ENCODE measurements around the gene MIER3. TPM values are rescaled to one million over a fixed set of nuclear protein-coding genes. Genes with fewer than 3 reads are reported as not detected.

The MIER3 gene
- total and polyA plus RNA-seq, 9 of the 15 experiments (the other 6 are each of a cell fraction or from before 2014, with no cell fraction given): 4.1 to 29.3 (median 13.0) TPM

DNA sequence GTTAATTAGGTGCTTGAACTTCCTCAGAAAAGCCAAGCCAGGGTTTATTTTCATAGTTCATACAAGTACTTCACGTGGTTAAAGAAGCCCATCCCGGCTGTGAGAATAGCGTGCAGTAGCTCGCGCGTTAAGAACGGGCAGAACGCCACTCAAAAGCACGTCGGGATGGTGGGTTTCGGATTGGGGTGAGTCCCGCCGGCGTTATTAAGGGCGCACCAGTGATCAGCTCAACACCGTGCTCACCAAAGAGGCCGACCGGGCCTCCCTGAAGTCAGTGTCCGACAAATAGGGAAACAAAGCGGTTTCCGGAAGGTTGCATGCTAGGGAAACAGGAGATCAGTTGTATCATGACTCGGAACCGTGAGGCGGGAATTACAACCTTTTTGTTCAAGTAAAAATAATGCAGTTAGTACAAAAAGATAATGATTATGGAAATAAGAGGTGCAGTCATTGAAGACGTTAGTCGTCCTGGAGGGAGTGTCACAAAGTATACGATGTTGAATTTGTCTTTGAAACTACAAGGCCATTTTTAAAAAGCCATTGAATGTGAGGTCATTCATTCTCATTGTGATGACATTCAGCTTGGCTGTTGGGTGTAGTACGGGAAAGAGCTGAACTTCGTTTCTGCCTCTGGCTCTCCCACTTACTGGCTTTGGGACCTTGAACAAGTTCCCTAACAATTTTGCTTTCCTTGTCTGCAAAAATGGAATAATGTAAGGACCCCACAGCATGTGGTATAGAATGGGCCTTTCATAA is 41.5 kb downstream of the MIER3 start (continued):
- TF ChIP-seq, protein P1, sequence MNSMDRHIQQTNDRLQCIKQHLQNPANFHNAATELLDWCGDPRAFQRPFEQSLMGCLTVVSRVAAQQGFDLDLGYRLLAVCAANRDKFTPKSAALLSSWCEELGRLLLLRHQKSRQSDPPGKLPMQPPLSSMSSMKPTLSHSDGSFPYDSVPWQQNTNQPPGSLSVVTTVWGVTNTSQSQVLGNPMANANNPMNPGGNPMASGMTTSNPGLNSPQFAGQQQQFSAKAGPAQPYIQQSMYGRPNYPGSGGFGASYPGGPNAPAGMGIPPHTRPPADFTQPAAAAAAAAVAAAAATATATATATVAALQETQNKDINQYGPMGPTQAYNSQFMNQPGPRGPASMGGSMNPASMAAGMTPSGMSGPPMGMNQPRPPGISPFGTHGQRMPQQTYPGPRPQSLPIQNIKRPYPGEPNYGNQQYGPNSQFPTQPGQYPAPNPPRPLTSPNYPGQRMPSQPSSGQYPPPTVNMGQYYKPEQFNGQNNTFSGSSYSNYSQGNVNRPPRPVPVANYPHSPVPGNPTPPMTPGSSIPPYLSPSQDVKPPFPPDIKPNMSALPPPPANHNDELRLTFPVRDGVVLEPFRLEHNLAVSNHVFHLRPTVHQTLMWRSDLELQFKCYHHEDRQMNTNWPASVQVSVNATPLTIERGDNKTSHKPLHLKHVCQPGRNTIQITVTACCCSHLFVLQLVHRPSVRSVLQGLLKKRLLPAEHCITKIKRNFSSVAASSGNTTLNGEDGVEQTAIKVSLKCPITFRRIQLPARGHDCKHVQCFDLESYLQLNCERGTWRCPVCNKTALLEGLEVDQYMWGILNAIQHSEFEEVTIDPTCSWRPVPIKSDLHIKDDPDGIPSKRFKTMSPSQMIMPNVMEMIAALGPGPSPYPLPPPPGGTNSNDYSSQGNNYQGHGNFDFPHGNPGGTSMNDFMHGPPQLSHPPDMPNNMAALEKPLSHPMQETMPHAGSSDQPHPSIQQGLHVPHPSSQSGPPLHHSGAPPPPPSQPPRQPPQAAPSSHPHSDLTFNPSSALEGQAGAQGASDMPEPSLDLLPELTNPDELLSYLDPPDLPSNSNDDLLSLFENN (IDR thresholded peaks at IDR 0.05; ENCODE audit: low read depth in 2 of 2, low read length in 2 of 2): no peak
- TF ChIP-seq SRSF7 (optimal IDR thresholded peaks at IDR 0.05; ENCODE audit: low read depth, low read length): no peak
- TF ChIP-seq, protein P2, sequence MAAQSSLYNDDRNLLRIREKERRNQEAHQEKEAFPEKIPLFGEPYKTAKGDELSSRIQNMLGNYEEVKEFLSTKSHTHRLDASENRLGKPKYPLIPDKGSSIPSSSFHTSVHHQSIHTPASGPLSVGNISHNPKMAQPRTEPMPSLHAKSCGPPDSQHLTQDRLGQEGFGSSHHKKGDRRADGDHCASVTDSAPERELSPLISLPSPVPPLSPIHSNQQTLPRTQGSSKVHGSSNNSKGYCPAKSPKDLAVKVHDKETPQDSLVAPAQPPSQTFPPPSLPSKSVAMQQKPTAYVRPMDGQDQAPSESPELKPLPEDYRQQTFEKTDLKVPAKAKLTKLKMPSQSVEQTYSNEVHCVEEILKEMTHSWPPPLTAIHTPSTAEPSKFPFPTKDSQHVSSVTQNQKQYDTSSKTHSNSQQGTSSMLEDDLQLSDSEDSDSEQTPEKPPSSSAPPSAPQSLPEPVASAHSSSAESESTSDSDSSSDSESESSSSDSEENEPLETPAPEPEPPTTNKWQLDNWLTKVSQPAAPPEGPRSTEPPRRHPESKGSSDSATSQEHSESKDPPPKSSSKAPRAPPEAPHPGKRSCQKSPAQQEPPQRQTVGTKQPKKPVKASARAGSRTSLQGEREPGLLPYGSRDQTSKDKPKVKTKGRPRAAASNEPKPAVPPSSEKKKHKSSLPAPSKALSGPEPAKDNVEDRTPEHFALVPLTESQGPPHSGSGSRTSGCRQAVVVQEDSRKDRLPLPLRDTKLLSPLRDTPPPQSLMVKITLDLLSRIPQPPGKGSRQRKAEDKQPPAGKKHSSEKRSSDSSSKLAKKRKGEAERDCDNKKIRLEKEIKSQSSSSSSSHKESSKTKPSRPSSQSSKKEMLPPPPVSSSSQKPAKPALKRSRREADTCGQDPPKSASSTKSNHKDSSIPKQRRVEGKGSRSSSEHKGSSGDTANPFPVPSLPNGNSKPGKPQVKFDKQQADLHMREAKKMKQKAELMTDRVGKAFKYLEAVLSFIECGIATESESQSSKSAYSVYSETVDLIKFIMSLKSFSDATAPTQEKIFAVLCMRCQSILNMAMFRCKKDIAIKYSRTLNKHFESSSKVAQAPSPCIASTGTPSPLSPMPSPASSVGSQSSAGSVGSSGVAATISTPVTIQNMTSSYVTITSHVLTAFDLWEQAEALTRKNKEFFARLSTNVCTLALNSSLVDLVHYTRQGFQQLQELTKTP (IDR thresholded peaks at IDR 0.05; ENCODE audit: low read depth in 1 of 2, partially characterized antibody in 2 of 2): peak in 1 of 2 experiments; percentile 43
- TF ChIP-seq ETV5 (CRISPR knock-in tag; IDR thresholded peaks at IDR 0.05; ENCODE audit: low read depth): peak; percentile 57; the same call in 1 of the 2 replicates
- TF ChIP-seq, protein P3, sequence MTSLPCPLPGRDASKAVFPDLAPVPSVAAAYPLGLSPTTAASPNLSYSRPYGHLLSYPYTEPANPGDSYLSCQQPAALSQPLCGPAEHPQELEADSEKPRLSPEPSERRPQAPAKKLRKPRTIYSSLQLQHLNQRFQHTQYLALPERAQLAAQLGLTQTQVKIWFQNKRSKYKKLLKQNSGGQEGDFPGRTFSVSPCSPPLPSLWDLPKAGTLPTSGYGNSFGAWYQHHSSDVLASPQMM (CRISPR knock-in tag; IDR thresholded peaks at IDR 0.05): no peak
- no peak for TF ChIP-seq CBX1 (IDR thresholded peaks at IDR 0.05; ENCODE audit: low read depth)
- no peak for TF ChIP-seq MYNN (IDR thresholded peaks at IDR 0.05)
- no peak for TF ChIP-seq MYNN (CRISPR knock-in tag; IDR thresholded peaks at IDR 0.05)
- TF ChIP-seq, protein P4, sequence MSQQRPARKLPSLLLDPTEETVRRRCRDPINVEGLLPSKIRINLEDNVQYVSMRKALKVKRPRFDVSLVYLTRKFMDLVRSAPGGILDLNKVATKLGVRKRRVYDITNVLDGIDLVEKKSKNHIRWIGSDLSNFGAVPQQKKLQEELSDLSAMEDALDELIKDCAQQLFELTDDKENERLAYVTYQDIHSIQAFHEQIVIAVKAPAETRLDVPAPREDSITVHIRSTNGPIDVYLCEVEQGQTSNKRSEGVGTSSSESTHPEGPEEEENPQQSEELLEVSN (IDR thresholded peaks at IDR 0.05; ENCODE audit: borderline replicate concordance in 1 of 2, extremely low read depth in 1 of 2, insufficient read depth in 1 of 2, insufficient read length in 1 of 2, low read depth in 1 of 2, low read length in 1 of 2, poor library complexity in 1 of 2, severe bottlenecking in 1 of 2): no peak
- TF ChIP-seq ZNF668 (CRISPR knock-in tag; IDR thresholded peaks at IDR 0.05): no peak
- peak; percentile 48; the same call in 1 of the 2 replicates for TF ChIP-seq CXXC5 (CRISPR knock-in tag; IDR thresholded peaks at IDR 0.05)
- TF ChIP-seq U2AF1 (optimal IDR thresholded peaks at IDR 0.05; ENCODE audit: low read depth, low read length): no peak
- TF ChIP-seq, protein P5, sequence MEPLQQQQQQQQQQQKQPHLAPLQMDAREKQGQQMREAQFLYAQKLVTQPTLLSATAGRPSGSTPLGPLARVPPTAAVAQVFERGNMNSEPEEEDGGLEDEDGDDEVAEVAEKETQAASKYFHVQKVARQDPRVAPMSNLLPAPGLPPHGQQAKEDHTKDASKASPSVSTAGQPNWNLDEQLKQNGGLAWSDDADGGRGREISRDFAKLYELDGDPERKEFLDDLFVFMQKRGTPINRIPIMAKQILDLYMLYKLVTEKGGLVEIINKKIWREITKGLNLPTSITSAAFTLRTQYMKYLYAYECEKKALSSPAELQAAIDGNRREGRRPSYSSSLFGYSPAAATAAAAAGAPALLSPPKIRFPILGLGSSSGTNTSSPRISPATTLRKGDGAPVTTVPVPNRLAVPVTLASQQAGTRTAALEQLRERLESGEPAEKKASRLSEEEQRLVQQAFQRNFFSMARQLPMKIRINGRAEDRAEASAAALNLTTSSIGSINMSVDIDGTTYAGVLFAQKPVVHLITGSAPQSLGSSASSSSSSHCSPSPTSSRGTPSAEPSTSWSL (CRISPR knock-in tag; IDR thresholded peaks at IDR 0.05; ENCODE audit: borderline replicate concordance): no peak
